ENCODE data around the gene TMEM97. TPM values are rescaled to one million over a fixed set of nuclear protein-coding genes. Genes with fewer than 3 reads are reported as not detected.

TMEM97 gene
- total RNA-seq, 1 donor from 2014 or later = 60.5 TPM

GRCh38 chr17:28368915-28369683 is 50.1 kb downstream of the TMEM97 start:
- TF ChIP-seq CTCF (IDR thresholded peaks at IDR 0.05) = no peak
- Mint-ChIP-seq H3K27me3 (ENCODE audit: unreplicated experiment) (no peaks in the 10 kb centered on the region), H3K9me3 (ENCODE audit: unreplicated experiment) (no peaks in the 10 kb centered on the region), H3K4me3 (ENCODE audit: unreplicated experiment) (no peak overlapping the region), H3K4me1 (ENCODE audit: unreplicated experiment) (peaks cover 26% of the 10 kb centered on the region), H3K36me3 (ENCODE audit: unreplicated experiment) (no peaks in the 10 kb centered on the region), H3K27ac (ENCODE audit: unreplicated experiment) (no peak overlapping the region)
- no peak for DNase-seq (ENCODE audit: extremely low spot score, unreplicated experiment)

- Mint-ChIP-seq H3K9me3 (ENCODE audit: unreplicated experiment) (no peaks in the 10 kb centered on the region), H3K27ac (ENCODE audit: unreplicated experiment) (no peak overlapping the region), H3K4me3 (ENCODE audit: unreplicated experiment) (no peak overlapping the region), H3K36me3 (ENCODE audit: unreplicated experiment) (no peaks in the 10 kb centered on the region), H3K27me3 (ENCODE audit: unreplicated experiment) (no peaks in the 10 kb centered on the region), H3K4me1 (ENCODE audit: unreplicated experiment) (peaks cover 26% of the 10 kb centered on the region)
- no peak for DNase-seq (ENCODE audit: extremely low spot score, unreplicated experiment)
- TF ChIP-seq CTCF (IDR thresholded peaks at IDR 0.05) = no peak
Observed at GRCh38 chr17:28369684-28370034, 50.7 kb downstream of the TMEM97 start.

GRCh38 chr17:28370035-28370743 is 51.2 kb downstream of the TMEM97 start, which contains the start of gene VTN:
Gene VTN, minus strand, starts transcription at chr17:28370307. Its CDS starts 104 bp downstream, at chr17:28370203.
- no peak for DNase-seq (ENCODE audit: extremely low spot score, unreplicated experiment)
- Mint-ChIP-seq H3K27ac (ENCODE audit: unreplicated experiment) (peak within 1 kb of the TSS; percentile 76), H3K27me3 (ENCODE audit: unreplicated experiment) (no peaks in the 10 kb centered on the region), H3K4me3 (ENCODE audit: unreplicated experiment) (peak within 1 kb of the TSS; percentile 83), H3K4me1 (ENCODE audit: unreplicated experiment) (peaks cover 26% of the 10 kb centered on the region), H3K36me3 (ENCODE audit: unreplicated experiment) (peaks cover 2% of the 10 kb centered on the region), H3K9me3 (ENCODE audit: unreplicated experiment) (no peaks in the 10 kb centered on the region)
- TF ChIP-seq CTCF (IDR thresholded peaks at IDR 0.05) = no peak

- H3K9me3 Mint-ChIP-seq (ENCODE audit: unreplicated experiment) = no peaks in the 10 kb centered on the region
- peak overlapping the region; percentile 76 for H3K27ac Mint-ChIP-seq (ENCODE audit: unreplicated experiment)
- peaks cover 26% of the 10 kb centered on the region for H3K4me1 Mint-ChIP-seq (ENCODE audit: unreplicated experiment)
- no peak for DNase-seq (ENCODE audit: extremely low spot score, unreplicated experiment)
- peak overlapping the region; percentile 83 for H3K4me3 Mint-ChIP-seq (ENCODE audit: unreplicated experiment)
- H3K27me3 Mint-ChIP-seq (ENCODE audit: unreplicated experiment) = no peaks in the 10 kb centered on the region
- H3K36me3 Mint-ChIP-seq (ENCODE audit: unreplicated experiment) = peaks cover 2% of the 10 kb centered on the region
- no peak for TF ChIP-seq CTCF (IDR thresholded peaks at IDR 0.05)
Observed at GRCh38 chr17:28370744-28371103, 51.7 kb downstream of the TMEM97 start.
